Effector CD8-positive, alpha-beta T cell (primary cell): ENCODE measurements around the gene TMEM214.
A peak's percentile ranks its signal among the peaks of the same experiment; 100 is the strongest.

Source experiments
- DNase-seq: peaks from one replicate; lab custom pipeline; 2025; lab: John Stamatoyannopoulos, UW

The TMEM214 gene

DNA sequence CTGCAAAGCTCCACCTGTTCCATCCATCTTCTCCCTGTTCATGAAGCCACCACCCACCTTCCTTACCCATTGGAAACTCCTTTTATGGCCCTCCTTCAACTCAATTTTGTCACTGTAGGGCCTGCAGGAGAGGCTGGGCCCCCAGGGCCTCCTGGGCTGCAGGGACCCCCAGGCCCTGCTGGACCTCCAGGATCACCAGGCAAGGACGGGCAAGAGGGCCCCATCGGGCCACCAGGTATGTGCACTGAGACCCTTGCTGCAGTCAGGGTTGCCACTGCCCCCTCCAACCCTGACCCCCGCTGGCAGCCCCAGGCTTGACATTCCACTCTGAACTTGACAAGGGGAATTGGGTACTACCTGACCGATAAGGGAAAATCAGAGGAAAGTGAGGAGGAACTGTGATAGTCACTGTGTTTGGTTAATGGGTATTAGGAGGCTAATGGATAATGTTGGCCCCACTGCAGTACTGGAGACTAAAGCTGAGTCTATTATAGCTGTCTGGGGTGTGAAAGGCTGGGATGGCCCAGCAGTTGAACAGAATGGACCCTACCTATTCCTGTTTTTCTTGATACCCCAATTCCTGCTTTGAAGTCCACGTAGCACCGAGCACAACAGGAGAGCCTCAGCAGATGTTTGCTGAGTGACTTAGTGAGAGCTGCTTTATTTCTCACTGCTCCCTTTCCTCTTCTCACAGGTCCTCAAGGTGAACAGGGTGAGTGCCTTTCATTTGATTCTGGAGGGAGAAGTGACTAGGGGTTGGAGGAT, 51.7 kb downstream of the TMEM214 start:
- DNase-seq = no peak

DNA sequence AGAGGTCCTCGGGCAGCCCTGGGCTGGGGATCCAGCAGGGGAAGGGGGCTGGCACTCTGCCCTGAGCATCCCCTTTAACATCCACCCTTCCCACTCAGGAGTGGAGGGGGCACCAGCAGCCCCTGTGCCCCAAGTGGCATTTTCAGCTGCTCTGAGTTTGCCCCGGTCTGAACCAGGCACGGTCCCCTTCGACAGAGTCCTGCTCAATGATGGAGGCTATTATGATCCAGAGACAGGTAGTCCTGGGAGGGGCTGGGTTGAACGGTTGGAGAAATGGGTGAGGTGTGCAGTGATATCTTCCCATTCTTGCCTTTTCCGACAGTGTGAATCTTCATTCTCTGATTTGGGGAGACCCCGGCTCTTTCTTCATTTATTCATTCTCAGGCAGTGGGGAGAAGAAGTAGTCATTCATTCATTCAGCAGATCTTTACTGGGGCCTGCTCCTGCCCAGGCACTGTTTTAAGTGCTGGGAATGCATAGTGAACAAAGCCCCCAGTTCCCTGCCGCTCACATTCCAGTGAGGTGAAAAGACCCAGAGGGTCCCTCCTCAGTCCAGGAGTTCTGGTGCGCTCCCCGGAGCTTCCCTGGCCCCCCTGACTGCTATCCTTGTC, 52.4 kb downstream of the TMEM214 start:
- DNase-seq = no peak

DNA sequence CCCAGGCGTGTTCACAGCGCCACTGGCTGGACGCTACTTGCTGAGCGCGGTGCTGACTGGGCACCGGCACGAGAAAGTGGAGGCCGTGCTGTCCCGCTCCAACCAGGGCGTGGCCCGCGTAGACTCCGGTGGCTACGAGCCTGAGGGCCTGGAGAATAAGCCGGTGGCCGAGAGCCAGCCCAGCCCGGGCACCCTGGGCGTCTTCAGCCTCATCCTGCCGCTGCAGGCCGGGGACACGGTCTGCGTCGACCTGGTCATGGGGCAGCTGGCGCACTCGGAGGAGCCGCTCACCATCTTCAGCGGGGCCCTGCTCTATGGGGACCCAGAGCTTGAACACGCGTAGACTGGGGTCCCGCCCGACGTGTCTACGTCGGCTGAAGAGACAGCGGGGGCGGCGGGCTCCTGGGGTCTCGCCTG, 52.9 kb downstream of the TMEM214 start:
- no peak for DNase-seq

DNA sequence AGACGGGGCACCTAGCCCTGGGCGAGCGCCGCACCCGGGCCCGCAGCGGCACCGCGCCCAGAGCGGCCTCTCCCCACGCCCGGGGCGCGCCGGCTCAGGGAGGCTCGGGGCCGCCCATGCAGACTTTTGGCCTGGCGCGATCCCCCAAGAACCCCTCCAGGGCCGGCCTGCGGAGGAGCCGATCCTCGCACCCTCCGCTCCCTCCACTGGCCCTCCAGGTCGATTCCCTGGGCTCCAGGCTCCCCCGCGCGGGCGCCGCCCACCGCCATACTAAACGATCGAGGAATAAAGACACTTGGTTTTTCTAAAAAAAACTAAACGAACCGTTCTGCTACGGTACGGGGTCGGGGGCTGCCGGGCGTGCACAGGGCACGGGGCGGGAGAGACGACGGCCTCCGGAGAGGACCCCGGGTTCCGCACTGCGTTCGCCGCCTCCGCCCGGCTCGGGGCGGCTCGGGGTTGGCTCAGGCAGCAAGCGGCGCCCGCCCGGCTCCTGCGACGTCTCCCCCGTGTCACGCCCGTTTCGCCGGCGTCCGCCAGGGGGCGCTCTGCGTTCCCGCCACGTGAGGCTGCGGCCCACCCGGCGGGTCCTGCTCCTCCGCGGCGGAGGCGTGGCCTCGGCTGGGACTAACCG, 53.4 kb downstream of the TMEM214 start:
- peak; percentile 95 for DNase-seq

DNA sequence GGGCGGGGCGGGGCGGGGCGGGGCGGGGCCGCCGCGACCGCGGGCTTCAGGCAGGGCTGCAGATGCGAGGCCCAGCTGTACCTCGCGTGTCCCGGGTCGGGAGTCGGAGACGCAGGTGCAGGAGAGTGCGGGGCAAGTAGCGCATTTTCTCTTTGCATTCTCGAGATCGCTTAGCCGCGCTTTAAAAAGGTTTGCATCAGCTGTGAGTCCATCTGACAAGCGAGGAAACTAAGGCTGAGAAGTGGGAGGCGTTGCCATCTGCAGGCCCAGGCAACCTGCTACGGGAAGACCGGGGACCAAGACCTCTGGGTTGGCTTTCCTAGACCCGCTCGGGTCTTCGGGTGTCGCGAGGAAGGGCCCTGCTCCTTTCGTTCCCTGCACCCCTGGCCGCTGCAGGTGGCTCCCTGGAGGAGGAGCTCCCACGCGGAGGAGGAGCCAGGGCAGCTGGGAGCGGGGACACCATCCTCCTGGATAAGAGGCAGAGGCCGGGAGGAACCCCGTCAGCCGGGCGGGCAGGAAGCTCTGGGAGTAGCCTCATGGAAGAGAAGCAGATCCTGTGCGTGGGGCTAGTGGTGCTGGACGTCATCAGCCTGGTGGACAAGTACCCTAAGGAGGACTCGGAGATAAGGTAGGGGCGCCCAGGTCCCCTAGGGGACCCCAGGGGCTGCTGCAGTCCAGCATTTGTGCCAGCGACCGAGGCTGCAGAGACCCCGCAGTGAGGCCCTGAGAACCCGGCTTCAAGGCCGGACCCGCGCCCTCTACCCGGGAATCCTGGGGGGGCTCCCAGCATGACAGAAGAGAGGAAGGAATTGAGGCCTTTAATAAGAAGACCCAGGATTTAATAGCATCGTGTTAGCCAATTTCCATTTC, 54.2 kb downstream of the TMEM214 start, which contains the start of gene KHK:
TSS of gene KHK (plus strand) at position 49 of the 870 bp plus-strand sequence. CDS start at position 537, 488 bp downstream.
- DNase-seq = no peak

DNA sequence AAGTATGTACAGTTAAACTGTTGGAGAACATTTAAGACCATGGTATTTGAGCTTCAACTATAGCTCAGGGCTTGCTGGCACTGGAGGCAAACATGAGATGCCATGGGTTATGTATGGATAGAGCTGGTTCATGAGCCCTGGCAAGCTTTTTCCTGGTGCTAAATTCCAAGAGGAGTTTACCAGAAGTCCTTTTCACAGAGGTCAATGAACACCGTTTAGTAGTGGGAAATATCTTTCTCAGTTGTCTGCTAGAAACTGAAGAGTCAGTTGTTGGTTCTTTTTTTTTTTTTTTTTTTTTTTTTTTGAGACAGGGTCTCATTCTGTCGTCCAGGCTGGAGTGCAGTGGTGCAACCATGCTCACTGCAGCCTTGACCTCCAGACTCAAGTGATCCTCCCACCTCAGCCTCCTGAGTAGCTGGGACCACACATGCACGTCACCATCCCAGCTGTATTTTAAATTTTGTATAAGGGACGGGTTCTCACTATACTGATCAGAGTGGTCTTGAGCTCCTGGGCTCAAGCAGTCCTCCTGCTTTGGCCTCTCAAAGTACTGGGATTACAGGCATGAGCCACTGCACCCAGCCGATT, 55.2 kb downstream of the TMEM214 start:
- DNase-seq = no peak

DNA sequence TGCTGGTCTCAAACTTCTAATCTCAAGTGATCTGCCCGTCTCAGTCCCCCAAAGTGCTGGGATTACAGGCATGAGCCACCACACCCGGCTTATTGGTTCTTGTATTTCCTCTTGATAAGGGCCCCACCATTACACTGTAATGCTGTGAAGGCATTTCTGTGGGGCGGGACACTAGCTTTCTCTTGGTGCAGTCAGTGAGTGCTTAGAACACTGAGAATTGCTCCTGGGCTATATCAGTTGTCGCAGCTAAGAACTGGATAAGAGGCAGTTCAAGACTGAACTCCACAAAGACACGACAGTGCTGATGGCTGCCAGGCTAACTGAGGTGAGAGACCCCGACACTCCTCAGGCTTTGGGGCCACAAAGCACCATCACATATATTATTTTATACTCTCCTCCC, 55.9 kb downstream of the TMEM214 start:
- no peak for DNase-seq

DNA sequence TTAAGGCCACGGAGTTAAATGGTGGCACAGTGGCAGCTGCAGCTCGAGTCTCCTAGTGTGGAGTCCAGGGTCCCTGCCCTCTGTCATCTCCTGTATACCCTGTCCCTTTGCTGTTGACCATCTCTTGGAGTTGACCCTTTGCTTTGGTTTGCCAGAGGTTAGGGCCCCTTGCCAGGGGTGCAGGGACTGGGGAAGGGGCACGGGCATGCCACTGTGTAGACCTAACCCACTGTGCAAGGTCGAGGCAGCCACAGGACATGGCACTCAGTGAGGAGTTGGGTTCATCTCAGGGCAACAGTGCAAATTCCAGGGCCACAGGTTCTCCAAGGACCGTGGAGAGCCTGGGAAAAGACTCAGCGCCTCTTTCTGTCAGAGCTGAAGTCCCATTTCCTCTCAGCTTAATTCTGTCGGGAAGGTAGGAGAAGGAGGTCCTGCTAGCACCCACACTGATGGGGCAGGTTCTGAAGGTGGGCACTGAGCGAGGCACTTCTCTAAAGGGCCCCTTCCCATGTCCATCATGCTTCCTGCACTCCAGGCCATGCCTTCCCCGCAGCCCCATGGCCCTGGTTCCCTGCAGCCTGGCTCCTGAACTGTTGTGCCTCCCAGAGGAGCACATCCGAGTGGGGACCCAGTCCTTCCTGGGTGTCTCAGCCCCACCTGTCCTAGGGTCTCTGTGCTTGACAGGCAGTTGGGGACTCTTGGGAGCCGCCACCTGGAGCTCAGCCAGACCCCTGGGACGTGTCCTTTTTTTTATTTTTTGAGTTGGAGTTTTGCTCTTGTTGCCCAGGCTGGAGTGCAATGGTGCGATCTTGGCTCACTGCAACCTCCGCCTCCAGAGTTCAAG, 56.6 kb downstream of the TMEM214 start:
- no peak for DNase-seq
